ENCODE data around the gene CAPSL. TPM values are rescaled to one million over a fixed set of nuclear protein-coding genes. Genes with fewer than 3 reads are reported as not detected.

Gene CAPSL
- total RNA-seq, 4 donors from 2014 or later, result 1.5 to 7.7 TPM; not detected in 2

GRCh38 chr5:35971186-35971877, 32.9 kb upstream of the CAPSL start:
- TF ChIP-seq, protein P1, sequence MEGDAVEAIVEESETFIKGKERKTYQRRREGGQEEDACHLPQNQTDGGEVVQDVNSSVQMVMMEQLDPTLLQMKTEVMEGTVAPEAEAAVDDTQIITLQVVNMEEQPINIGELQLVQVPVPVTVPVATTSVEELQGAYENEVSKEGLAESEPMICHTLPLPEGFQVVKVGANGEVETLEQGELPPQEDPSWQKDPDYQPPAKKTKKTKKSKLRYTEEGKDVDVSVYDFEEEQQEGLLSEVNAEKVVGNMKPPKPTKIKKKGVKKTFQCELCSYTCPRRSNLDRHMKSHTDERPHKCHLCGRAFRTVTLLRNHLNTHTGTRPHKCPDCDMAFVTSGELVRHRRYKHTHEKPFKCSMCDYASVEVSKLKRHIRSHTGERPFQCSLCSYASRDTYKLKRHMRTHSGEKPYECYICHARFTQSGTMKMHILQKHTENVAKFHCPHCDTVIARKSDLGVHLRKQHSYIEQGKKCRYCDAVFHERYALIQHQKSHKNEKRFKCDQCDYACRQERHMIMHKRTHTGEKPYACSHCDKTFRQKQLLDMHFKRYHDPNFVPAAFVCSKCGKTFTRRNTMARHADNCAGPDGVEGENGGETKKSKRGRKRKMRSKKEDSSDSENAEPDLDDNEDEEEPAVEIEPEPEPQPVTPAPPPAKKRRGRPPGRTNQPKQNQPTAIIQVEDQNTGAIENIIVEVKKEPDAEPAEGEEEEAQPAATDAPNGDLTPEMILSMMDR (IDR thresholded peaks at IDR 0.05), result no peak
- no peak for TF ChIP-seq POLR2A (IDR thresholded peaks at IDR 0.05)
- Histone ChIP-seq H3K27ac (no peak overlapping the region), H3K27me3 (no peaks in the 10 kb centered on the region), H3K4me1 (no peaks in the 10 kb centered on the region), H3K4me3 (no peak overlapping the region), H3K36me3 (no peaks in the 10 kb centered on the region), H3K9me3 (no peaks in the 10 kb centered on the region)
- DNase-seq, result no peak
- intact Hi-C loops (cut with DNase I; ENCODE audit: low total_unique reads), result no loop called here

- Histone ChIP-seq H3K9me3 (no peaks in the 10 kb centered on the region), H3K4me3 (no peak overlapping the region), H3K27me3 (no peaks in the 10 kb centered on the region), H3K4me1 (no peaks in the 10 kb centered on the region), H3K36me3 (no peaks in the 10 kb centered on the region), H3K27ac (no peak overlapping the region)
- no peak for TF ChIP-seq POLR2A (IDR thresholded peaks at IDR 0.05)
- TF ChIP-seq, protein P1 (IDR thresholded peaks at IDR 0.05), result no peak
- intact Hi-C loops (cut with DNase I; ENCODE audit: low total_unique reads), result no loop called here
- DNase-seq, result no peak
Measured at GRCh38 chr5:35963381-35963843, 25.0 kb upstream of the CAPSL start.

DNA sequence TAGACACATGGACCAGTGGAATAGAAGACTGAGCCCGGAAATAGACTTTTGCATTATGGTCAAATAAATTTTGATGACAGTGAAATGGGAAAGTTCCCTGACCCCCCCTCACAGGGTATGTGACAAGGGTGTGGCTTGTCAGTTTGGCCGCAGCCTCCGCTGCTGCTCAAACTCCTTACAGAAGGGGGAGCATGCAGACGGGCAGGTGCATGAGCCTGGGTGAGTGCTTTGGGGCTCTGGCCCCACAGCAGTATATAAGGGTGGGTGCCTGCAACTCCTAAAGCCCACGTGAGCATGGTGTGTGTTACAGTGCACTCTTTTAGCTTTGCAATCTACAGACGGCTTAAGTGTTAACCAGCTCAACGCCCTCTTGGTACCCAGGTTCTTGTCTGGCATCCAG, 21.9 kb upstream of the CAPSL start:
- no peak for DNase-seq
- H3K4me1 ChIP-seq, result no peaks in the 10 kb centered on the region
- no peaks in the 10 kb centered on the region for H3K9me3 ChIP-seq
- intact Hi-C loops (cut with DNase I; ENCODE audit: low total_unique reads), result no loop called here
- H3K4me3 ChIP-seq, result no peak overlapping the region
- H3K27me3 ChIP-seq, result no peaks in the 10 kb centered on the region
- TF ChIP-seq, protein P1 (IDR thresholded peaks at IDR 0.05), result no peak
- TF ChIP-seq POLR2A (IDR thresholded peaks at IDR 0.05), result no peak
- no peaks in the 10 kb centered on the region for H3K36me3 ChIP-seq
- no peak overlapping the region for H3K27ac ChIP-seq

DNA sequence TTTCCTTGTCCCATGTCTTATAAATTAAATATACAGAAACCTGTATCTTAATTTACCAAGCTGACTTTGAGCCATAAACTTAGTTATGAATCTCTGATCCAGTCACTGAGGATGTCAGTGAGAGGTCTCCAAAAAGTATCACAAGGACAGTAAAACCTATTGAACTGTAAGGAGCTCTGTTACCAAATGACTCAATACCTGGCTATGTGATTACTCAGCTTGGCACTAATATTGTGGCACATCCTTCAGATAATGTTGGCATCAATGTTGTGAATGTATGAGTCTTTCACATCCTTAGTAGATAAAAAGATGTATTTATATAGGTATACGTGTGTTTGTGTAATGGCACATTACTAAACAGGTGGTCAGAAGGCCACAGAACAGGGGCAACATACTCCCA, 18.0 kb upstream of the CAPSL start:
- TF ChIP-seq, protein P1 (IDR thresholded peaks at IDR 0.05), result no peak
- TF ChIP-seq POLR2A (IDR thresholded peaks at IDR 0.05), result no peak
- no peak overlapping the region for H3K4me3 ChIP-seq
- no peaks in the 10 kb centered on the region for H3K4me1 ChIP-seq
- H3K27ac ChIP-seq, result no peak overlapping the region
- H3K27me3 ChIP-seq, result no peaks in the 10 kb centered on the region
- intact Hi-C loops (cut with DNase I; ENCODE audit: low total_unique reads), result no loop called here
- no peak for DNase-seq
- no peaks in the 10 kb centered on the region for H3K36me3 ChIP-seq
- no peaks in the 10 kb centered on the region for H3K9me3 ChIP-seq

GRCh38 chr5:35954175-35954574, 15.8 kb upstream of the CAPSL start:
- no peak for DNase-seq
- H3K4me1 ChIP-seq, result no peaks in the 10 kb centered on the region
- H3K9me3 ChIP-seq, result no peaks in the 10 kb centered on the region
- intact Hi-C loops (cut with DNase I; ENCODE audit: low total_unique reads), result no loop called here
- H3K27ac ChIP-seq, result no peak overlapping the region
- H3K27me3 ChIP-seq, result no peaks in the 10 kb centered on the region
- no peak for TF ChIP-seq POLR2A (IDR thresholded peaks at IDR 0.05)
- TF ChIP-seq, protein P1 (IDR thresholded peaks at IDR 0.05), result no peak
- no peaks in the 10 kb centered on the region for H3K36me3 ChIP-seq
- H3K4me3 ChIP-seq, result no peak overlapping the region

Measured in uterus (tissue), 4 donors.